ENCODE measurements around the gene BMX. TPM values are rescaled to one million over a fixed set of nuclear protein-coding genes. Genes with fewer than 3 reads are reported as not detected.

Gene BMX
- total and polyA plus RNA-seq, 9 of the 15 experiments (the other 6 are each of a cell fraction or from before 2014, with no cell fraction given): 0.45 to 4.2 (median 1.8) TPM

GRCh38 chrX:15549189-15550012 lies 48.8 kb downstream of the BMX start (continued):
- TF ChIP-seq E2F4 (CRISPR knock-in tag; IDR thresholded peaks at IDR 0.05; ENCODE audit: low read depth) (no peak), SREBF1 (IDR thresholded peaks at IDR 0.05; ENCODE audit: borderline replicate concordance, low read depth, low read length) (no peak), CREB1 (IDR thresholded peaks at IDR 0.05) (no peak), CREB1 (CRISPR knock-in tag; IDR thresholded peaks at IDR 0.05) (no peak), SMAD2 (IDR thresholded peaks at IDR 0.05; ENCODE audit: low read depth, low read length) (no peak), UBTF (IDR thresholded peaks at IDR 0.05; ENCODE audit: borderline replicate concordance in 1 of 2, low read depth in 2 of 2, low read length in 2 of 2) (no peak), MCM2 (IDR thresholded peaks at IDR 0.05; ENCODE audit: low read depth) (no peak), BACH1 (tag; IDR thresholded peaks at IDR 0.05) (no peak), KDM1A (IDR thresholded peaks at IDR 0.05) (0 out of 4 replicates have a peak, but pooled peaks have one; percentile 24 to 25), NONO (IDR thresholded peaks at IDR 0.05; ENCODE audit: low read depth in 2 of 2, low read length in 1 of 2) (no peak), HNRNPH1 (optimal IDR thresholded peaks at IDR 0.05; ENCODE audit: low read depth, low read length) (no peak), ZNF639 (CRISPR knock-in tag; conservative IDR thresholded peaks at IDR 0.05 in 1 of 2, IDR thresholded peaks at IDR 0.05 in 1 of 2) (no peak)
